ENCODE measurements around the gene GALNT2.

GRCh38 chr1:230277201-230278025 is 210.4 kb downstream of the GALNT2 start:
- TF ChIP-seq CTCF (IDR thresholded peaks at IDR 0.05) (no peak), POLR2A (IDR thresholded peaks at IDR 0.05) (no peak), EP300 (IDR thresholded peaks at IDR 0.05) (no peak)

Data from ovary (tissue), 3 donors.